ENCODE data around the gene ELK3.

DNA sequence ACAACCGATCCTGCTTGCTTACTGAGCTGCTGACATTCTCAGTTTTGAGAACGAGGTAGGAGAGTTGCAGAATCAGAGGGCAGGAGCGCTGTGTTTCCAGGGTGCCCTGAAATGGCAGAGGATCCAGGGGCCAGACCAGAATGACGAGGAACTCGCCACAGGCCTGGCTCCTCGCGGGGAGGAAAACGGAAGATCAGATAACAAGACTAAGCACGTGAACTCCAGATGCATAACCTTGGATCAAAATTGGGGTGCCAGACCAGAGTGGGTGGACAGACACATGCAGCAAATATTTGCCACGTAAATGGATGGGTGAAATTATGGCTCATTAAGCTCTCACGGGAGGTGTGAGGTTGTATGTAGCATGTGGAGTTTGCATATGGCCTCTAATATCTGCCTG is 46.5 kb downstream of the ELK3 start:
- TF ChIP-seq, protein P1, sequence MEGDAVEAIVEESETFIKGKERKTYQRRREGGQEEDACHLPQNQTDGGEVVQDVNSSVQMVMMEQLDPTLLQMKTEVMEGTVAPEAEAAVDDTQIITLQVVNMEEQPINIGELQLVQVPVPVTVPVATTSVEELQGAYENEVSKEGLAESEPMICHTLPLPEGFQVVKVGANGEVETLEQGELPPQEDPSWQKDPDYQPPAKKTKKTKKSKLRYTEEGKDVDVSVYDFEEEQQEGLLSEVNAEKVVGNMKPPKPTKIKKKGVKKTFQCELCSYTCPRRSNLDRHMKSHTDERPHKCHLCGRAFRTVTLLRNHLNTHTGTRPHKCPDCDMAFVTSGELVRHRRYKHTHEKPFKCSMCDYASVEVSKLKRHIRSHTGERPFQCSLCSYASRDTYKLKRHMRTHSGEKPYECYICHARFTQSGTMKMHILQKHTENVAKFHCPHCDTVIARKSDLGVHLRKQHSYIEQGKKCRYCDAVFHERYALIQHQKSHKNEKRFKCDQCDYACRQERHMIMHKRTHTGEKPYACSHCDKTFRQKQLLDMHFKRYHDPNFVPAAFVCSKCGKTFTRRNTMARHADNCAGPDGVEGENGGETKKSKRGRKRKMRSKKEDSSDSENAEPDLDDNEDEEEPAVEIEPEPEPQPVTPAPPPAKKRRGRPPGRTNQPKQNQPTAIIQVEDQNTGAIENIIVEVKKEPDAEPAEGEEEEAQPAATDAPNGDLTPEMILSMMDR (IDR thresholded peaks at IDR 0.05), result no peak
- TF ChIP-seq POLR2AphosphoS5 (IDR thresholded peaks at IDR 0.05), result no peak
